Measurements from ENCODE around the gene OTUD3. TPM values are rescaled to one million over a fixed set of nuclear protein-coding genes. Genes with fewer than 3 reads are reported as not detected.

OTUD3 gene
- total and polyA plus RNA-seq, 2 of the 4 experiments (the other 2 are of a cell fraction) = 2.9 to 3.1 TPM

- no peak overlapping the region for H3K18ac ChIP-seq (ENCODE audit: low read depth, low read length)
- TF ChIP-seq MAZ (IDR thresholded peaks at IDR 0.05; ENCODE audit: borderline replicate concordance, low read depth, low read length) (no peak), RFX5 (IDR thresholded peaks at IDR 0.05; ENCODE audit: low read depth, low read length) (no peak), RCOR1 (IDR thresholded peaks at IDR 0.05; ENCODE audit: insufficient replicate concordance, low read length) (no peak), NFE2L2 (IDR thresholded peaks at IDR 0.05; ENCODE audit: low read depth, low read length) (no peak), BHLHE40 (IDR thresholded peaks at IDR 0.05; ENCODE audit: low read depth, low read length) (no peak), CEBPB (IDR thresholded peaks at IDR 0.05; ENCODE audit: low read depth, low read length) (no peak), USF2 (IDR thresholded peaks at IDR 0.05; ENCODE audit: low read depth, low read length) (no peak), FOS (IDR thresholded peaks at IDR 0.05; ENCODE audit: low read depth, low read length) (no peak), MAFK (IDR thresholded peaks at IDR 0.05; ENCODE audit: low read depth, low read length) (no peak), CHD1 (IDR thresholded peaks at IDR 0.05; ENCODE audit: low read depth, low read length) (no peak)
- peak overlapping the region; percentile 1; the same call in 1 of the 2 replicates for H4K91ac ChIP-seq (ENCODE audit: insufficient read depth, low read depth, low read length)
- in situ Hi-C loops (cut with MboI; ENCODE audit: low sequenced_read_pairs) = no loop called here
- 20% methylated on average over 2 of the region's 5 CpGs; no CpG with 5 or more reads in 1 of the 2 experiments for WGBS, 2 experiments (ENCODE audit: extremely low coverage in 2 of 2, insufficient read length in 1 of 2)
- ATAC-seq (ENCODE audit: low read depth) = peak; percentile 83
- peak overlapping the region; percentile 38 for H2AFZ ChIP-seq (replicated peaks; ENCODE audit: low read length, poor library complexity)
- intact Hi-C loops (cut with micrococcal nuclease) = no loop called here
- H3K4me2 ChIP-seq (ENCODE audit: low read depth, low read length) = no peak overlapping the region
- CTCF ChIA-PET = no interaction called here
- no peak overlapping the region for H3K4me3 ChIP-seq (ENCODE audit: insufficient read depth, low read depth, low read length)
- POLR2A ChIA-PET (ENCODE audit: unreplicated experiment) = no interaction called here
- H2BK15ac ChIP-seq (ENCODE audit: low read depth, low read length) = peak overlapping the region; percentile 4; the same call in 1 of the 3 replicates
- H4K20me1 ChIP-seq (ENCODE audit: insufficient read depth, low read length) = no peaks in the 10 kb centered on the region
- no peak overlapping the region for H3K56ac ChIP-seq (ENCODE audit: extremely low read depth, insufficient read depth, low read length)
- peak overlapping the region; percentile 13; the same call in 1 of the 2 replicates for H3K14ac ChIP-seq (replicated peaks; ENCODE audit: low read depth, low read length)
- no peaks in the 10 kb centered on the region; the same call in 1 of the 2 replicates for H3K27me3 ChIP-seq (ENCODE audit: control insufficient read depth, insufficient read depth, low read length)
- H4K8ac ChIP-seq (ENCODE audit: low read depth in 2 of 2, low read length in 2 of 2) = peak overlapping the region; percentile 54 to 55; a peak in 2 of 4 replicates
- H3K4ac ChIP-seq (ENCODE audit: low read depth, low read length) = no peak overlapping the region
- no peak overlapping the region for H2AK9ac ChIP-seq (replicated peaks; ENCODE audit: low read depth, low read length, poor library complexity)
- H3K4me1 ChIP-seq (ENCODE audit: control insufficient read depth, insufficient read depth, low read length) = peaks cover 2% of the 10 kb centered on the region; the same call in 1 of the 2 replicates
- peak overlapping the region; percentile 22; the same call in 1 of the 2 replicates for H2BK120ac ChIP-seq (ENCODE audit: low read depth, low read length)
- DNase-seq = peak; percentile 58
- no peak overlapping the region for H3K9ac ChIP-seq (ENCODE audit: low read depth, low read length)
- no TSS peak for BruUV-seq (replicated peaks)
- dilution Hi-C loops (cut with HindIII; ENCODE audit: low sequenced_read_pairs, unreplicated experiment) = no loop called here
- peak overlapping the region; percentile 2; the same call in 1 of the 2 replicates for H2BK20ac ChIP-seq (ENCODE audit: low read depth, low read length)
- no peak overlapping the region for H3K23ac ChIP-seq (ENCODE audit: low read depth, low read length)
- H3K27ac ChIP-seq (ENCODE audit: insufficient read depth, low read length) = 0 out of 2 replicates have a peak overlapping the region, but pooled peaks have one; percentile 2
- peak overlapping the region; percentile 7; the same call in 1 of the 2 replicates for H4K5ac ChIP-seq (ENCODE audit: low read depth, low read length)
- H3K36me3 ChIP-seq (ENCODE audit: control insufficient read depth, insufficient read depth, low read length) = no peaks in the 10 kb centered on the region
- no peaks in the 10 kb centered on the region for H3K9me3 ChIP-seq (ENCODE audit: control insufficient read depth, insufficient read depth, low read length)
- H3K79me1 ChIP-seq (ENCODE audit: low read depth in 1 of 2, low read length in 2 of 2) = no peaks in the 10 kb centered on the region
- no peaks in the 10 kb centered on the region; the same call in 1 of the 2 replicates for H3K9me1 ChIP-seq (ENCODE audit: insufficient read depth, low read length)
- H2BK5ac ChIP-seq (ENCODE audit: low read depth, low read length, poor library complexity, severe bottlenecking) = peak overlapping the region; percentile 11
- no peak overlapping the region for H2AK5ac ChIP-seq (ENCODE audit: low read depth, low read length)
These were observed 12.3 kb upstream of the OTUD3 start for GRCh38 chr1:19869929-19870328.

Data from IMR-90 (cell line).